PC-9 (cell line): ENCODE results near the gene DEFB108B. TPM values are rescaled to one million over a fixed set of nuclear protein-coding genes. Genes with fewer than 3 reads are reported as not detected.
"Not testable (repeated sequence)": the region's sequence is repeated elsewhere in the genome, so short reads cannot be mapped to it uniquely, and the experiment has no call there.

Experiments
- BruUV-seq: library from RNA; stranded (reverse); fragments of 400-500 nt; replicated peaks from 2 replicates; lab custom pipeline; 2021; lab: Mats Ljungman, UMichigan
- CTCF ChIA-PET: fragments of 300-600 bp; sonication (Branson Sonifier 250); formaldehyde crosslinking; loops from one replicate; lab custom pipeline; 2022; ENCODE audit warnings: antibody characterized with exemption; lab: Charles Lee
- POLR2A ChIA-PET: fragments of 300-600 bp; sonication (Branson Sonifier 250); formaldehyde crosslinking; loops from one replicate; lab custom pipeline; 2022; ENCODE audit warnings: antibody characterized with exemption; ENCODE audit not compliant: unreplicated experiment; lab: Charles Lee
- DNase-seq, 2 experiments: peaks; one replicate each; pipeline versions ENCODE4 v3.0.0 to v3.0.0-alpha.2; 2015 to 2022; ENCODE audit warnings: mixed read lengths in 1 of 2
- H2AFZ ChIP-seq: fragments of 200-600 bp; sonication (generic); 2 replicates; pipeline ENCODE4 v1.8.1; 2017; ENCODE audit warnings: antibody characterized with exemption
- H3F3A ChIP-seq: fragments of 200-600 bp; sonication (generic); 2 replicates; pipeline ENCODE4 v1.8.1; 2017; ENCODE audit warnings: antibody characterized with exemption, mild to moderate bottlenecking, low read depth; ENCODE audit not compliant: insufficient read depth
- H3K27ac ChIP-seq: fragments of 200-600 bp; sonication (generic); 2 replicates; pipeline ENCODE4 v1.6.1; 2016; ENCODE audit warnings: mixed run types
- H3K27me3 ChIP-seq: fragments of 200-600 bp; sonication (generic); 2 replicates; pipeline ENCODE4 v1.6.1; 2016; ENCODE audit warnings: low read depth, mixed run types; ENCODE audit not compliant: insufficient read depth
- H3K36me3 ChIP-seq: fragments of 200-600 bp; sonication (generic); 2 replicates; pipeline ENCODE4 v1.6.1; 2016; ENCODE audit warnings: low read depth, mixed run types
- H3K4me1 ChIP-seq: fragments of 200-600 bp; sonication (generic); replicated peaks from 2 replicates; pipeline ENCODE4 v1.6.1; 2016; ENCODE audit warnings: mixed run types; ENCODE audit not compliant: insufficient read depth
- H3K4me2 ChIP-seq: fragments of 200-600 bp; sonication (generic); 2 replicates; pipeline ENCODE4 v1.6.1; 2017; ENCODE audit warnings: mixed run types
- H3K4me3 ChIP-seq: fragments of 200-600 bp; sonication (generic); 2 replicates; pipeline ENCODE4 v1.6.1; 2016; ENCODE audit warnings: mixed run types
- H3K79me2 ChIP-seq: fragments of 200-600 bp; sonication (generic); 2 replicates; pipeline ENCODE4 v1.6.1; 2017; ENCODE audit warnings: low read depth, mixed run types
- H3K9me2 ChIP-seq: fragments of 200-600 bp; sonication (generic); 2 replicates; pipeline ENCODE4 v1.8.1; 2017; ENCODE audit warnings: mild to moderate bottlenecking; ENCODE audit not compliant: insufficient read depth
- H3K9me3 ChIP-seq: fragments of 200-600 bp; sonication (generic); 2 replicates; pipeline ENCODE4 v1.8.1; 2016; ENCODE audit warnings: low read depth; ENCODE audit not compliant: insufficient read depth
- H4K20me1 ChIP-seq: fragments of 200-600 bp; sonication (generic); 2 replicates; pipeline ENCODE4 v1.8.1; 2017; ENCODE audit not compliant: insufficient read depth
- intact Hi-C: fragments of 100-400 bp; cut with micrococcal nuclease; formaldehyde crosslinking; loops from one replicate; pipeline ENCODE4 v1.10.0; 2022; ENCODE audit not compliant: unreplicated experiment
- total RNA-seq: library from RNA; stranded (reverse); gene quantifications from 2 replicates; pipeline ENCODE4 v1.2.3, GENCODE V29; 2021
- TF ChIP-seq, protein P1 (sequence below): fragments of 200-600 bp; sonication (generic); conservative IDR thresholded peaks from 2 replicates; pipeline ENCODE4 v1.6.1; 2017; ENCODE audit warnings: mixed run types, antibody characterized with exemption, mild to moderate bottlenecking, moderate library complexity

DEFB108B gene
- total RNA-seq, 1 experiment from 2014 or later = not detected

DNA sequence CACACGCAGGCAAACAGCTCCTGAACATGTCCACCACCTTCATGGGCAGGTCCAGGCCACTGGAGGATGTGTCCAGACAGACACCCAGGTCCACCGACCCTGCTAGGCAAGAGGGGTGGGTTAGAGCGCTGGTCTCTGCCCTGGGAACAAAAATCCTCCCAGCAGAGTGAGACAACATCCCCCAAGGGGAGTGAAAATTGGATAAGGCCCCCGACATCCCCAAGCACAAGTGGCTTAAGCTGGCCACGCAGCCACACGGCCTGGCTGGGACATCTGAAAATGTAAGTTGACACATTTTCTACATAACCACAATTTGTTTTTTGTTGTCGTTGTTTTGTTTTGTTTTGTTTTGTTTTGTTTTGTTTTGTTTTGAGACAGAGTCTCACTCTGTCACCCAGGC, 30.1 kb upstream of the DEFB108B start:
- H3K79me2 ChIP-seq, H3K27me3 ChIP-seq, POLR2A ChIA-PET, H4K20me1 ChIP-seq, H3K27ac ChIP-seq, BruUV-seq, DNase-seq, H3K4me1 ChIP-seq, CTCF ChIA-PET, H3K9me2 ChIP-seq, H3K36me3 ChIP-seq, H3K9me3 ChIP-seq, H3F3A ChIP-seq, H2AFZ ChIP-seq, H3K4me2 ChIP-seq, H3K4me3 ChIP-seq: not testable (repeated sequence)
- intact Hi-C loops = loop anchor here (5.0 kb wide), 1 partner anchor 629 kb away; the partner anchor contains the start of gene CLPB

DNA sequence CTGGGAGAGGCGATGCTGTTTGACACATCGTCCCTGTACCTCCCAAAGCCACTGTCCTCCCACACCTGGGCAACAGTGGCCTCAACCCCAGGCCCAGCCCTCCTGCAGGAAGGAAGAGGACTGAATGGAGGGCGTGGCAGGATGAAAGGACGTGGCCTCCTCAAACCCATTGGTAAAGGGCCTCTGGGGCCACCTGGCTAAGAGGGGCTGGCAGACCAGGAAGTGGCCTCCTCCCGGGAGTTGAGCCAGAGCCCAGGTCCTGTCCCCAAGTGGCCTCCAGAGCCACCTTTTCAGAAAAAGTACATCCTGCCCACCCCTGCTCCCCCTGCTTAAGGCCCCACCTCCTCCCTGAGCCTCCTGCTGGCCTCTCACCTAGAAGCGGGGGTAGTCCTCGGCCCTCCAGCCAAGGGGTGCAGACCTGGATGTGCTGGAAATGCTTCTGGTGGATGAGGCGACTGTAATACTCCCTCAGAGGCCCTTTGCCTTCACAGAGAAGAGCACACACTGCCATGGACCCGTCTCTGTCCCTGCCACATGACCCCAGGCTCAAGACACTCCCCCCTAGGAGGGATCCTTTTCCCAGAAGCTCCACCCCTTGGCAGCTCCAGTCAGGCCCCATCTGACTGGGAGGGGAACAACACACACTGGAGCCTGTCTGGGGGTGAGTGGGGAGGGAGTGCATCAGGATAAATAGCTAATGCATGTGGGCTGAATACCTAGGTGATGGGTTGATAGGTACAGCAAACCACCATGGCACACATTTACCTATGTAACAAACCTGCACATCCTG, 28.6 kb upstream of the DEFB108B start:
- BruUV-seq, H3K4me3 ChIP-seq, H3K27ac ChIP-seq, DNase-seq, H3K79me2 ChIP-seq, H3K36me3 ChIP-seq, H3F3A ChIP-seq, H3K4me1 ChIP-seq, H3K9me3 ChIP-seq, H4K20me1 ChIP-seq, H3K27me3 ChIP-seq, H3K4me2 ChIP-seq, CTCF ChIA-PET, H3K9me2 ChIP-seq, H2AFZ ChIP-seq: not testable (repeated sequence)
- POLR2A ChIA-PET = interaction anchor here (0.6 kb wide), 1 partner anchor 18 kb away, joined by 3 read pairs; no protein-coding TSS in a partner anchor
- intact Hi-C loops = loop anchor here (5.0 kb wide), 1 partner anchor 628 kb away; the partner anchor contains the start of gene CLPB

DNA sequence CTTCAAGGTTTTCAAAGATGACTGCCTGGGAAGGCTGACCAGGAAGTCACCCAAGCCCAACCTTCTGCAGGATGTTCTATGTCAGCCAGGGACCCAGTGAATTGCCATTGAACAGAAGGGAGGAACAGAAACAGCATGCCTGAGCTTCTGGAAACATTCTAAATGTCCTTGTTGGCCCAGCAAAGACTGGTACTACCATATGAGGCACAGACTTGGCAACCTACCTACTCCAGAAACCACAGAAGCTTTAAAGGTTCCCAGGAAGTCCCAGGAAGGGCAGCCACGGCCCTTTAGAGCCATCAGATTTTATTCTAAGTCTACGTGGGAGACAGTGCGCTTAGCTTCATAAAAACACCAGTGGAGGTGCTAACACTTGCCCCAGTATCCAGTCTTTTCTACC, 20.5 kb upstream of the DEFB108B start:
- H3K27me3 ChIP-seq, H3K9me3 ChIP-seq, H3F3A ChIP-seq, H2AFZ ChIP-seq, H4K20me1 ChIP-seq, POLR2A ChIA-PET, H3K27ac ChIP-seq, DNase-seq, H3K4me1 ChIP-seq, H3K4me3 ChIP-seq, H3K36me3 ChIP-seq, H3K79me2 ChIP-seq, H3K4me2 ChIP-seq, H3K9me2 ChIP-seq: not testable (repeated sequence)
- CTCF ChIA-PET = interaction anchor here (0.6 kb wide), 1 partner anchor 551 kb away, joined by 8 read pairs; no protein-coding TSS in a partner anchor
- intact Hi-C loops = loop anchor here (10.0 kb wide), 1 partner anchor 178 kb away; no protein-coding TSS in a partner anchor
- TSS peak; percentile 62 for BruUV-seq

DNA sequence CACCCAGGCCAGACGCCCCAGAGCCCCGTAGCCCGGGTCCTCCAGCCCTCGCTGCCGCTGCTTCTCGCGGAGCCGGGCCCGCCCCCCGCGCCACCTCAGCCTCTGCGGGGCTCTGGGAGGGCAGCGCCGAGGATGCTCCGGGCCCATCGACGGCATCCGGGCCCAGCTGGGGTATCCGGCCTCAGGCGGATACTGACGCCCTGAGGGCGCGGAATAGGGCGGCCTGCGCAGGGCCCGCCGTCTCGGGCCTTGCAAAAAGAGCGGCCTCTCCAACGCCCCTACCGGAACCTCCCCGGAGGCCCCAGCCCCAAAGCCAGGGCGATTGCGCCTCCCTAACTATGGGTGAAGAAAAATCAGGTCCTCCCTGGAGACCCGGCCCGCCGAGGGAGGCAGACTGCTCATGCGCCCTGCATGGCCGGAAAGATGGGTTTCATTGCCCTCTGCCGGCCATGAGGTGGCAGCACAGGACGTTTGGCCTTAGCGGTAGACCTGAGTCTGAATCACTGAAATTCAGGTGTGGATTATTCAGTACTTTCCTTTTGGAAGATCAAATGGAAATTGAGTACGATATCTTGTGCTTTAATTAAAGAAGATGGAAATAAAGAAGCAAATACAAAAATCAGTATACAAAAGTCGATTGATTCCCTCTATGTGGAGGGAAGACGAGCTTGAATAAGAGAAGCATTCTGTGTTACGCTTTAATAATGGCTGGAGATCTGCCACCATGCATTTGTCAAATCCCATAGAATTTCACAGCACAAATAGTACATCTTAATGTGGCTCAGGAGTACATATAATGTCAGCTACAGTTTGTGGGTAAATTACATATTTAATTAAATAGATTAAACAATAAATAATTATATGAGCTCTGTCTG, 19.3 kb upstream of the DEFB108B start:
- POLR2A ChIA-PET = interaction anchor here (0.5 to 0.7 kb wide), 2 partner anchors 87 to 1459 kb away, joined by 3 to 4 read pairs; no protein-coding TSS in a partner anchor

DNA sequence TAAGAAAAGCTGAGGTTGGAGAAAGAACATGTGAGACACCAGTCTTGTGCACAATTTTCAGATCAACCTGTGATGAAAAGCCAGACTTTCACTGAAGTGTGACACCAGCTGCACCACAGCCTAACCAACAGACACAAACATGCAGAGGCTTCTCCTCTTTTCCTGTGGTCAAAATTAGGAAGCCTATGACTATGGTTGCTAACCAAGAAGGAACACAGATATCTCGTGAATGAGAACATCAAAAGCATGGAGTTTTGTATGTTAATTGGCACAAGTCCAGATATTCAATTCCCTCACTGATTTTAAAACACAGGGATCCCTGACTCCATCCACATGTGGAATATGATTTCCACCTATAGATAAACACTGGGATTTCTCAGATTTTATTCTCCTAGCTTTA, 11.5 kb upstream of the DEFB108B start:
- H4K20me1 ChIP-seq, H2AFZ ChIP-seq, H3K4me2 ChIP-seq, intact Hi-C loops, CTCF ChIA-PET, H3K9me2 ChIP-seq, H3K79me2 ChIP-seq, DNase-seq, H3F3A ChIP-seq, BruUV-seq, H3K4me1 ChIP-seq, H3K9me3 ChIP-seq, H3K4me3 ChIP-seq, POLR2A ChIA-PET, H3K36me3 ChIP-seq, H3K27ac ChIP-seq, H3K27me3 ChIP-seq: not testable (repeated sequence)

More for the DNA sequence above, 19.3 kb upstream of the DEFB108B start:
- H3K9me3 ChIP-seq, H3F3A ChIP-seq, H3K9me2 ChIP-seq, BruUV-seq, H3K79me2 ChIP-seq, H3K27ac ChIP-seq, H3K36me3 ChIP-seq, H4K20me1 ChIP-seq, CTCF ChIA-PET, H3K4me1 ChIP-seq, H3K27me3 ChIP-seq: not testable (repeated sequence)
- Histone ChIP-seq H2AFZ (peak overlapping the region; percentile 65; the same call in 1 of the 2 replicates), H3K4me3 (peak overlapping the region; percentile 61; the same call in 1 of the 2 replicates), H3K4me2 (peak overlapping the region; percentile 81)
- TF ChIP-seq, protein P1, sequence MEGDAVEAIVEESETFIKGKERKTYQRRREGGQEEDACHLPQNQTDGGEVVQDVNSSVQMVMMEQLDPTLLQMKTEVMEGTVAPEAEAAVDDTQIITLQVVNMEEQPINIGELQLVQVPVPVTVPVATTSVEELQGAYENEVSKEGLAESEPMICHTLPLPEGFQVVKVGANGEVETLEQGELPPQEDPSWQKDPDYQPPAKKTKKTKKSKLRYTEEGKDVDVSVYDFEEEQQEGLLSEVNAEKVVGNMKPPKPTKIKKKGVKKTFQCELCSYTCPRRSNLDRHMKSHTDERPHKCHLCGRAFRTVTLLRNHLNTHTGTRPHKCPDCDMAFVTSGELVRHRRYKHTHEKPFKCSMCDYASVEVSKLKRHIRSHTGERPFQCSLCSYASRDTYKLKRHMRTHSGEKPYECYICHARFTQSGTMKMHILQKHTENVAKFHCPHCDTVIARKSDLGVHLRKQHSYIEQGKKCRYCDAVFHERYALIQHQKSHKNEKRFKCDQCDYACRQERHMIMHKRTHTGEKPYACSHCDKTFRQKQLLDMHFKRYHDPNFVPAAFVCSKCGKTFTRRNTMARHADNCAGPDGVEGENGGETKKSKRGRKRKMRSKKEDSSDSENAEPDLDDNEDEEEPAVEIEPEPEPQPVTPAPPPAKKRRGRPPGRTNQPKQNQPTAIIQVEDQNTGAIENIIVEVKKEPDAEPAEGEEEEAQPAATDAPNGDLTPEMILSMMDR = peak; percentile 90
- peak; percentile 49 to 75 for DNase-seq
- intact Hi-C loops = loop anchor here (10.0 kb wide), 1 partner anchor 179 kb away; no protein-coding TSS in a partner anchor

DNA sequence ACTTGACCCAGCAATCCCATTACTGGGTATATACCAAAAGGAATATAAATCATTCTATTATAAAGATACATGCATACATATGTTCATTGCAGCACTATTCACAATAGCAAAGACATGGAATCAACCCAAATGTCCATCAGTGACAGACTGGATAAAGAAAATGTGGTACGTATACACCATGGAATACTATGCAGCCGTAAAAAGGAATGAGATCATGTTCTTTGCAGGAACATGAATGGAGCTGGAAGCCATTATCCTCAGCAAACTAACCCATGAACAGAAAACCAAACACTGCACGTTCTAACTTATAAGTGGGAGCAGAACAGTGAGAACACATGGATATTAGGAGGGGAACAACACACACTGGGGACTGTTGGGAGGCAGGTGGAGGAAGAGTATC, 3.8 kb upstream of the DEFB108B start:
- H3K4me2 ChIP-seq, DNase-seq, H3K4me3 ChIP-seq, H3K4me1 ChIP-seq, H3K9me3 ChIP-seq, H2AFZ ChIP-seq, H4K20me1 ChIP-seq, intact Hi-C loops, H3K79me2 ChIP-seq, H3K9me2 ChIP-seq, H3K36me3 ChIP-seq, H3K27me3 ChIP-seq, BruUV-seq, POLR2A ChIA-PET, H3F3A ChIP-seq, H3K27ac ChIP-seq: not testable (repeated sequence)
- CTCF ChIA-PET = interaction anchor here (0.7 kb wide), 1 partner anchor 887 kb away, joined by 10 read pairs; no protein-coding TSS in a partner anchor
